ENCODE data around the gene MYOM1.

DNA sequence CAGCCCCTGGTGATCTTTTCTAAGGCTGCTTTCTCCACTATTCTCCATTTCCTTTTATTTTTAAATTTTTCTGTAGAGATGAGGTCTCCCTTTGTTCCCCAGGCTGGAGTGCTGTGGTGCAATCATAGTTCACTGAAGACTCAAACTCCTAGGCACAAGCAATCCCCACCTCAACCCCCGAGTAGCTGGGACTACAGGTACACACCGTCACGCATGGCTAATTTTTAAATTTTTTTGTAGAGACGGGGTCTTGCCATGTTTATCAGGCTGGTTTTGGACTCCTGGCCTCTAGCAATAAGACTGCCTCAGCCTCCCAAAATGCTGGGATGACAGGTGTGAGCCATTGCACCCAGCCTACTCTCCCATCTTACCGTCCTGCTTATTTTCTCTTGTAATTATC is 184.1 kb downstream of the MYOM1 start:
- TF ChIP-seq, protein P1, sequence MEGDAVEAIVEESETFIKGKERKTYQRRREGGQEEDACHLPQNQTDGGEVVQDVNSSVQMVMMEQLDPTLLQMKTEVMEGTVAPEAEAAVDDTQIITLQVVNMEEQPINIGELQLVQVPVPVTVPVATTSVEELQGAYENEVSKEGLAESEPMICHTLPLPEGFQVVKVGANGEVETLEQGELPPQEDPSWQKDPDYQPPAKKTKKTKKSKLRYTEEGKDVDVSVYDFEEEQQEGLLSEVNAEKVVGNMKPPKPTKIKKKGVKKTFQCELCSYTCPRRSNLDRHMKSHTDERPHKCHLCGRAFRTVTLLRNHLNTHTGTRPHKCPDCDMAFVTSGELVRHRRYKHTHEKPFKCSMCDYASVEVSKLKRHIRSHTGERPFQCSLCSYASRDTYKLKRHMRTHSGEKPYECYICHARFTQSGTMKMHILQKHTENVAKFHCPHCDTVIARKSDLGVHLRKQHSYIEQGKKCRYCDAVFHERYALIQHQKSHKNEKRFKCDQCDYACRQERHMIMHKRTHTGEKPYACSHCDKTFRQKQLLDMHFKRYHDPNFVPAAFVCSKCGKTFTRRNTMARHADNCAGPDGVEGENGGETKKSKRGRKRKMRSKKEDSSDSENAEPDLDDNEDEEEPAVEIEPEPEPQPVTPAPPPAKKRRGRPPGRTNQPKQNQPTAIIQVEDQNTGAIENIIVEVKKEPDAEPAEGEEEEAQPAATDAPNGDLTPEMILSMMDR (conservative IDR thresholded peaks at IDR 0.05; ENCODE audit: low read length): no peak
- TF ChIP-seq EZH2phosphoT487 (IDR thresholded peaks at IDR 0.05; ENCODE audit: borderline replicate concordance, low read depth, low read length): no peak
